Purkinje cell (primary cell): Measurements from ENCODE around the gene PLEKHG2. TPM values are rescaled to one million over a fixed set of nuclear protein-coding genes. Genes with fewer than 3 reads are reported as not detected.

Source experiments
- polyA plus RNA-seq: library from polyadenylated mRNA; unstranded; fragments of >200 nt; fragmentation: Nextera tagmentation; gene quantifications from 2 replicates; pipeline ENCODE4 v1.2.1, GENCODE V29; 2014

The PLEKHG2 gene
- not detected in 2 replicates for polyA plus RNA-seq

DNA sequence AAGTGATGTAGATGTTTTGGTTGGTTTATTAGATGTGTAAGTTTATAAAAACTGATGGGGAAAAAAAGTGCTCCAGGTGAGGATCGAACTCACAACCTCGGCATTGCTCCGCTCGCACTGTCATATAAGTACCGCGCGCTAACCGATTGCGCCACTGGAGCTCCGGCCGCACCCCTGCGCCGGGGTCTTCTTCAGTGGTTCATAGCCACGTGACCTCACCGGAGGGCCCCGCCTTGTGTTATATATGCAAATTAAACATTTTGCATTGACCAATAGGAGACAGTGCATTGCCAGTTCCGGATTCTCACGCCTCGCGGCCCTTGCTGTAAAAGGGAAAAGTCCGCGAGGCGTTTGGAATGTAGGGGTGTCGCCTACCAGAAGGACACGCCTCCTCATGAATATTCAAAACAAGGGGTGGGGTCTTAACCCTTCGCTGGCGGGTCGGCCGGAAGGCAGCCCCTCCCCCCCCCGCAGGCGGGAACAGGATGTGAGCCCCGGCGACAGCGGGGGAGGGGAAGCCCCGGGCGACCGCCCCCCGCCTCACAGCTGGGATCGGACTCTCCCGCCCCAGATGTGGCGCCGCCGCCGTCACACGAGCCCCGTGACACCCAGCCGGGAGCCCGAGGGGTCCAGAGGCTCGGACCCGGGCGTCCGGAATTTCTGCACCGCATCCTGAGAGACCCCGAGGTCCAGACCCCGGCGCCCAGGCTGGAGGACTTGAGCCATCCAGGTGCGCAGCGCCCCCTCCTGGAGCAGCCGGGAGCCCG lies at the start of gene PLEKHG2:
Gene PLEKHG2 (plus strand): TSS at position 570 of the 767 bp plus-strand sequence. CDS start 1,418 bp downstream, outside the sequence.

DNA sequence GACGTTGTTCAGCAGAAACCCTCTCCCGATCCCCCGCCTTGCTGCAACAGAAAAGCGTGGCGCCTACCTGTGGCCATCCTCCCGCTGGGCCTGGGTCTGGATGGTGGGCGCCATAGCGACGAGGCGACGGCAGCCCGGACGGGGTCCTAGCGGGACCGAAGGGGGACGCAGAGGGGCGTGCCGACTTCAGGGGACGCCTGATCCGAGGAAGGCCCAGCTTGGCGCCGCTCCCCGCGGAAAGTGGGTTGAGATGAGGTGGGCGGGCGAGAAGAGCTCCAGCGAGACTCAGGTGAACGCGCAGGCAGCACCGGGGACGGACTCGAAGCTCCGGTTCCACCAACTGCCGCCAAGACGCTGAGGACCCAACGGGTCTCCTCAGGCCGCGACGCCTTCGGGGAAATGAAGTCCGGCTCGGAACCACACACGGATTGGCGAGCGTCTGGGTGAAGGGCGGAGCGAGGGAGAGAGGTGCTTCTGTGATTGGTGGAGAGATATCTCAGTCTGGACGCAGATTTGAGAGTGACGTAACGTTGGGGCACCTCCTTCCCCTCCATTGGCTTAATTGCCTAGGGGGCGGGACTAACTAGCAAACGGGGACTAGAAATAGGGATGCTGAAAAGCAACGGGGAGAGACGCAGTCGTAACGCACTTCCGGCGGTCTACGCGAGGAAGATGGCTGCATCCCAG lies 21.6 kb upstream of the PLEKHG2 start, which contains the start of the genes MED29 and PAF1:
Gene MED29 (plus strand): TSS at position 628 of the 687 bp plus-strand sequence. CDS start 45 bp downstream, at position 673.
Gene PAF1 (minus strand): TSS at position 356 of the 687 bp plus-strand sequence. CDS start 242 bp downstream, at position 114.

DNA sequence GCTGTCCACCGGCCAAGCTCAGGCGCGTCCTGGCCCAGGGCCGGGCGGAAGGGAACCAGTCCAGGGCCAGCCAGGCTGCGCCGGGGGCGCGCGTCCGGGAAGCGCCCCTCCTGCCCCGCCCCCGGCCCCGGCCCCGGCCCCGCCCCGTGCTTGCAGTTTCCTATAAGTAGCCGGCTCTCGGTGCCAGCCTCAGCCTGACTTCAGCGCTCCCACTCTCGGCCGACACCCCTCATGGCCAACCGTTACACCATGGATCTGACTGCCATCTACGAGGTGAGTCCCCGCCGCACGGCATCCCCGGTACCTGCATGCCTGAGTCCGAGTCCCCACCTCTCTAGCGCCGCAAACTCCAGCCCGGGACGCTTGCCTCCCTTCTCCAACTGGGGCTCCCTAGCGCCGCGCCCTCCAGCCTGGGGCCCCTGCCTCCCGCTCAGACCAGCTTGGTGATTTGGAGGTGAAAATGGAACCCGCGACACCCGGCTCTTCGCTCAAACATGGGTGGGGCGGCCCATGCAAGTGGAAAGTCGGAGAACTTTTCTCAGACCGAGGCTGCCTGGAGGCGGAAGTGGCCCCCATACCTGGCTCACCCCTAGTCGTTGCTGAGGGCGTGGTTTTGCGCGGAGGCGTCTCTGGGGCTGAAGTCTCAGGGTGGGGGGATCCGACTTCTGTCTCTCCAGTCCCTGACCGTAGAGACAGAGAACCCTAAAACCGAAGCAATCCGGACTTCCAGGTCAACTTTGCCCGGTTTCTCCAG lies 5.6 kb upstream of the PLEKHG2 start, which contains the start of gene ZFP36:
Gene ZFP36 (plus strand): TSS at position 192 of the 754 bp plus-strand sequence. CDS start 58 bp downstream, at position 250.

GRCh38 chr19:39435499-39436349 lies 23.3 kb downstream of the PLEKHG2 start, which contains the start of gene RPS16:
Gene RPS16, minus strand, starts transcription at chr19:39435949. Its CDS starts 54 bp downstream, at chr19:39435895.

GRCh38 chr19:39445196-39446111 lies 33.0 kb downstream of the PLEKHG2 start, which contains the start of gene SUPT5H:
Gene SUPT5H, plus strand, starts transcription at chr19:39445582. Its CDS starts 309 bp downstream, at chr19:39445891.

Other genes with a start within 250 kb of the PLEKHG2 start
- 0.20 TPM in 1 of 2 replicates, not detected in the other for gene NCCRP1, start 215.7 kb upstream of the PLEKHG2 start, polyA plus RNA-seq
- not detected in 2 replicates for gene SYCN, start 208.4 kb upstream of the PLEKHG2 start, polyA plus RNA-seq
- 0.81 TPM in 1 of 2 replicates, not detected in the other for gene IFNL3, start 167.7 kb upstream of the PLEKHG2 start, polyA plus RNA-seq
- gene IFNL4, start 163.8 kb upstream of the PLEKHG2 start, polyA plus RNA-seq, result not detected in 2 replicates
- gene IFNL2, start 144.3 kb upstream of the PLEKHG2 start, polyA plus RNA-seq, result not detected in 2 replicates
- not detected in 2 replicates for gene IFNL1, start 116.3 kb upstream of the PLEKHG2 start, polyA plus RNA-seq
- gene LRFN1, start 91.8 kb upstream of the PLEKHG2 start, polyA plus RNA-seq, result 1.6 and 2.0 TPM in 2 replicates
- 17.9 and 20.4 TPM in 2 replicates for gene GMFG, start 76.6 kb upstream of the PLEKHG2 start, polyA plus RNA-seq
- gene SAMD4B, start 70.2 kb upstream of the PLEKHG2 start, polyA plus RNA-seq, result 3.5 and 3.9 TPM in 2 replicates
- gene PAF1, start 21.6 kb upstream of the PLEKHG2 start, polyA plus RNA-seq, result 4.5 and 13.7 TPM in 2 replicates
- gene MED29, start 21.3 kb upstream of the PLEKHG2 start, polyA plus RNA-seq, result 8.5 and 17.3 TPM in 2 replicates
- gene ZFP36, start 5.8 kb upstream of the PLEKHG2 start, polyA plus RNA-seq, result 0.92 and 2.1 TPM in 2 replicates
- gene RPS16, start 23.3 kb downstream of the PLEKHG2 start, polyA plus RNA-seq, result 356 and 405 TPM in 2 replicates
- 60.5 and 76.2 TPM in 2 replicates for gene SUPT5H, start 32.9 kb downstream of the PLEKHG2 start, polyA plus RNA-seq
- gene TIMM50, start 68.2 kb downstream of the PLEKHG2 start, polyA plus RNA-seq, result 62.3 and 76.3 TPM in 2 replicates
- 2.1 and 4.1 TPM in 2 replicates for gene DLL3, start 86.3 kb downstream of the PLEKHG2 start, polyA plus RNA-seq
- not detected in 2 replicates for gene SELENOV, start 102.5 kb downstream of the PLEKHG2 start, polyA plus RNA-seq
- 6.9 and 17.5 TPM in 2 replicates for gene EID2B, start 120.2 kb downstream of the PLEKHG2 start, polyA plus RNA-seq
- 20.5 and 35.6 TPM in 2 replicates for gene EID2, start 127.5 kb downstream of the PLEKHG2 start, polyA plus RNA-seq
- 1.0 and 5.9 TPM in 2 replicates for gene LGALS13, start 189.9 kb downstream of the PLEKHG2 start, polyA plus RNA-seq
- gene LGALS16, start 243.2 kb downstream of the PLEKHG2 start, polyA plus RNA-seq, result not detected in 2 replicates